GM21786 (cell line): ENCODE measurements around the gene TMEM223.
"Not testable (repeated sequence)": the region's sequence is repeated elsewhere in the genome, so short reads cannot be mapped to it uniquely, and the experiment has no call there.

ENCODE experiments used
- ATAC-seq: cut with Tn5 transposase; IDR thresholded peaks from one replicate; pipeline ENCODE4 v1.9.1; 2021; ENCODE audit not compliant: unreplicated experiment

Gene TMEM223

GRCh38 chr11:62804310-62805075 is 12.7 kb upstream of the TMEM223 start:
- no peak for ATAC-seq

GRCh38 chr11:62801071-62801470 is 9.3 kb upstream of the TMEM223 start:
- ATAC-seq: no peak

- ATAC-seq: no peak
Measured at GRCh38 chr11:62799486-62799885, 7.7 kb upstream of the TMEM223 start.

- ATAC-seq: no peak
Measured at GRCh38 chr11:62796281-62796680, 4.5 kb upstream of the TMEM223 start.

GRCh38 chr11:62794201-62794775 is 2.5 kb upstream of the TMEM223 start:
- no peak for ATAC-seq

GRCh38 chr11:62792202-62792575 is 383 bp upstream of the TMEM223 start:
- peak; percentile 3 for ATAC-seq

- ATAC-seq: no peak
Measured at GRCh38 chr11:62789576-62789975, 2.2 kb downstream of the TMEM223 start.

GRCh38 chr11:62788991-62789390 is 2.8 kb downstream of the TMEM223 start:
- ATAC-seq: no peak

GRCh38 chr11:62787005-62787759 is 4.6 kb downstream of the TMEM223 start, which contains the start of gene TMEM179B:
TSS of gene TMEM179B (plus strand) at chr11:62787402. CDS start at chr11:62787432, 30 bp downstream.
- peak; percentile 76 for ATAC-seq

- peak; percentile 58 for ATAC-seq
Measured at GRCh38 chr11:62786318-62787004, 5.3 kb downstream of the TMEM223 start.

GRCh38 chr11:62782753-62783152 is 9.1 kb downstream of the TMEM223 start:
- no peak for ATAC-seq

- no peak for ATAC-seq
Measured at GRCh38 chr11:62778441-62778840, 13.4 kb downstream of the TMEM223 start.

- ATAC-seq: no peak
Measured at GRCh38 chr11:62777389-62777788, 14.4 kb downstream of the TMEM223 start.

- no peak for ATAC-seq
Measured at GRCh38 chr11:62775646-62776045, 16.2 kb downstream of the TMEM223 start.

- no peak for ATAC-seq
Measured at GRCh38 chr11:62774407-62774806, 17.4 kb downstream of the TMEM223 start.

GRCh38 chr11:62771144-62772021 is 20.4 kb downstream of the TMEM223 start, which contains the start of gene TAF6L:
TSS of gene TAF6L (plus strand) at chr11:62771396. CDS start at chr11:62775784, 4,388 bp downstream.
- peak; percentile 85 for ATAC-seq

- ATAC-seq: no peak
Measured at GRCh38 chr11:62770778-62771143, 21.0 kb downstream of the TMEM223 start.

GRCh38 chr11:62760867-62761227 is 31.0 kb downstream of the TMEM223 start:
- ATAC-seq: not testable (repeated sequence)

- ATAC-seq: no peak
Measured at GRCh38 chr11:62757846-62758788, 33.7 kb downstream of the TMEM223 start.
